SK-N-SH treated with all-trans-retinoic acid at 6 μM for 48 hours (cell line): ENCODE measurements around the gene NQO1.

Experiments
- ATAC-seq: fragments of 200-7000 bp; cut with Tn5 transposase; 3 replicates; pipeline ENCODE4 v1.9.1; 2020; ENCODE audit warnings: mild to moderate bottlenecking, moderate library complexity
- BACH2 ChIP-seq: fragments of 250-450 bp; sonication (Bioruptor Pico); IDR thresholded peaks from 2 replicates; pipeline ENCODE4 v1.9.0; 2021; ENCODE audit warnings: mild to moderate bottlenecking, borderline replicate concordance
- CSDC2 ChIP-seq: fragments of 250-450 bp; sonication (Bioruptor Pico); IDR thresholded peaks from 2 replicates; pipeline ENCODE4 v1.5.0; 2020; ENCODE audit warnings: mild to moderate bottlenecking, moderate library complexity
- GLIS3 ChIP-seq: fragments of 250-450 bp; sonication (Bioruptor Pico); IDR thresholded peaks from 2 replicates; pipeline ENCODE4 v1.5.0; 2020; ENCODE audit warnings: mild to moderate bottlenecking, moderate library complexity
- ISL1 ChIP-seq: fragments of 250-450 bp; sonication (Bioruptor Pico); IDR thresholded peaks from 2 replicates; pipeline ENCODE4 v2.1.2; 2022; ENCODE audit warnings: mild to moderate bottlenecking, moderate library complexity
- OSR1 ChIP-seq: fragments of 250-450 bp; sonication (Bioruptor Pico); IDR thresholded peaks from 2 replicates; pipeline ENCODE4 v1.8.0; 2022; ENCODE audit warnings: moderate library complexity, mild to moderate bottlenecking, inconsistent platforms
- PPARA ChIP-seq: fragments of 250-450 bp; sonication (Bioruptor Pico); IDR thresholded peaks from 2 replicates; pipeline ENCODE4 v1.5.0; 2020; ENCODE audit warnings: mild to moderate bottlenecking, borderline replicate concordance
- RARB ChIP-seq: fragments of 250-450 bp; sonication (Bioruptor Pico); IDR thresholded peaks from 2 replicates; pipeline ENCODE4 v1.8.0; 2021; ENCODE audit warnings: mild to moderate bottlenecking, moderate library complexity
- SNAI2 ChIP-seq: fragments of 250-450 bp; sonication (Bioruptor Pico); IDR thresholded peaks from 2 replicates; pipeline ENCODE4 v1.5.0; 2020; ENCODE audit warnings: mild to moderate bottlenecking, moderate library complexity
- TCF4 ChIP-seq: fragments of 250-450 bp; sonication (Bioruptor Pico); IDR thresholded peaks from 2 replicates; pipeline ENCODE4 v1.8.0; 2021; ENCODE audit warnings: mild to moderate bottlenecking, moderate library complexity, borderline replicate concordance
- TOX ChIP-seq: fragments of 250-450 bp; sonication (Bioruptor Pico); IDR thresholded peaks from 2 replicates; pipeline ENCODE4 v1.8.0; 2021; ENCODE audit warnings: mild to moderate bottlenecking, moderate library complexity, borderline replicate concordance
- ZC3H10 ChIP-seq: fragments of 250-450 bp; sonication (Bioruptor Pico); IDR thresholded peaks from 2 replicates; pipeline ENCODE4 v1.5.1; 2021; ENCODE audit warnings: mild to moderate bottlenecking, moderate library complexity
- ZFP3 ChIP-seq: fragments of 250-450 bp; sonication (Bioruptor Pico); IDR thresholded peaks from 2 replicates; pipeline ENCODE4 v1.5.0; 2020; ENCODE audit warnings: mild to moderate bottlenecking, moderate library complexity
- ZNF70 ChIP-seq: fragments of 450-650 bp; formaldehyde crosslinking; IDR thresholded peaks from 2 replicates; pipeline ENCODE4 v1.5.0; 2020; ENCODE audit warnings: mild to moderate bottlenecking, moderate library complexity
- ZNF8 ChIP-seq: fragments of 450-650 bp; formaldehyde crosslinking; IDR thresholded peaks from 2 replicates; pipeline ENCODE4 v1.5.0; 2020; ENCODE audit warnings: mild to moderate bottlenecking, moderate library complexity
- TF ChIP-seq, protein P1 (sequence below): fragments of 250-450 bp; sonication (Bioruptor Pico); IDR thresholded peaks from 2 replicates; pipeline ENCODE4 v1.5.1; 2020; ENCODE audit warnings: low read depth, mild to moderate bottlenecking, moderate library complexity
- TF ChIP-seq, protein P2 (sequence below): fragments of 250-450 bp; sonication (Bioruptor Pico); IDR thresholded peaks from 2 replicates; pipeline ENCODE4 v1.5.0; 2020; ENCODE audit warnings: mild to moderate bottlenecking, moderate library complexity
- TF ChIP-seq, protein P3 (sequence below): fragments of 250-450 bp; sonication (Bioruptor Pico); IDR thresholded peaks from 2 replicates; pipeline ENCODE4 v1.8.0; 2021; ENCODE audit warnings: low read depth, mild to moderate bottlenecking, moderate library complexity, borderline replicate concordance
- TF ChIP-seq, protein P4 (sequence below): fragments of 250-450 bp; sonication (Bioruptor Pico); IDR thresholded peaks from 2 replicates; pipeline ENCODE4 v1.8.0; 2020; ENCODE audit warnings: mild to moderate bottlenecking, moderate library complexity, borderline replicate concordance

Gene NQO1

GRCh38 chr16:69726313-69727060 lies at the start of gene NQO1:
NQO1 (minus strand) TSS chr16:69726560; CDS start chr16:69726439, 121 bp downstream.
- ATAC-seq = peak; percentile 97
- no peak for TF ChIP-seq GLIS3 (CRISPR knock-in tag)
- TF ChIP-seq TOX (CRISPR knock-in tag) = no peak
- TF ChIP-seq ZNF70 (CRISPR knock-in tag) = no peak
- TF ChIP-seq ZFP3 (CRISPR knock-in tag) = no peak
- TF ChIP-seq, protein P1, sequence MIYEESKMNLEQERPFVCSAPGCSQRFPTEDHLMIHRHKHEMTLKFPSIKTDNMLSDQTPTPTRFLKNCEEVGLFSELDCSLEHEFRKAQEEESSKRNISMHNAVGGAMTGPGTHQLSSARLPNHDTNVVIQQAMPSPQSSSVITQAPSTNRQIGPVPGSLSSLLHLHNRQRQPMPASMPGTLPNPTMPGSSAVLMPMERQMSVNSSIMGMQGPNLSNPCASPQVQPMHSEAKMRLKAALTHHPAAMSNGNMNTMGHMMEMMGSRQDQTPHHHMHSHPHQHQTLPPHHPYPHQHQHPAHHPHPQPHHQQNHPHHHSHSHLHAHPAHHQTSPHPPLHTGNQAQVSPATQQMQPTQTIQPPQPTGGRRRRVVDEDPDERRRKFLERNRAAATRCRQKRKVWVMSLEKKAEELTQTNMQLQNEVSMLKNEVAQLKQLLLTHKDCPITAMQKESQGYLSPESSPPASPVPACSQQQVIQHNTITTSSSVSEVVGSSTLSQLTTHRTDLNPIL (CRISPR knock-in tag) = no peak
- TF ChIP-seq, protein P2, sequence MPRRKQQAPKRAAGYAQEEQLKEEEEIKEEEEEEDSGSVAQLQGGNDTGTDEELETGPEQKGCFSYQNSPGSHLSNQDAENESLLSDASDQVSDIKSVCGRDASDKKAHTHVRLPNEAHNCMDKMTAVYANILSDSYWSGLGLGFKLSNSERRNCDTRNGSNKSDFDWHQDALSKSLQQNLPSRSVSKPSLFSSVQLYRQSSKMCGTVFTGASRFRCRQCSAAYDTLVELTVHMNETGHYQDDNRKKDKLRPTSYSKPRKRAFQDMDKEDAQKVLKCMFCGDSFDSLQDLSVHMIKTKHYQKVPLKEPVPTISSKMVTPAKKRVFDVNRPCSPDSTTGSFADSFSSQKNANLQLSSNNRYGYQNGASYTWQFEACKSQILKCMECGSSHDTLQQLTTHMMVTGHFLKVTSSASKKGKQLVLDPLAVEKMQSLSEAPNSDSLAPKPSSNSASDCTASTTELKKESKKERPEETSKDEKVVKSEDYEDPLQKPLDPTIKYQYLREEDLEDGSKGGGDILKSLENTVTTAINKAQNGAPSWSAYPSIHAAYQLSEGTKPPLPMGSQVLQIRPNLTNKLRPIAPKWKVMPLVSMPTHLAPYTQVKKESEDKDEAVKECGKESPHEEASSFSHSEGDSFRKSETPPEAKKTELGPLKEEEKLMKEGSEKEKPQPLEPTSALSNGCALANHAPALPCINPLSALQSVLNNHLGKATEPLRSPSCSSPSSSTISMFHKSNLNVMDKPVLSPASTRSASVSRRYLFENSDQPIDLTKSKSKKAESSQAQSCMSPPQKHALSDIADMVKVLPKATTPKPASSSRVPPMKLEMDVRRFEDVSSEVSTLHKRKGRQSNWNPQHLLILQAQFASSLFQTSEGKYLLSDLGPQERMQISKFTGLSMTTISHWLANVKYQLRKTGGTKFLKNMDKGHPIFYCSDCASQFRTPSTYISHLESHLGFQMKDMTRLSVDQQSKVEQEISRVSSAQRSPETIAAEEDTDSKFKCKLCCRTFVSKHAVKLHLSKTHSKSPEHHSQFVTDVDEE (CRISPR knock-in tag) = no peak
- TF ChIP-seq, protein P3, sequence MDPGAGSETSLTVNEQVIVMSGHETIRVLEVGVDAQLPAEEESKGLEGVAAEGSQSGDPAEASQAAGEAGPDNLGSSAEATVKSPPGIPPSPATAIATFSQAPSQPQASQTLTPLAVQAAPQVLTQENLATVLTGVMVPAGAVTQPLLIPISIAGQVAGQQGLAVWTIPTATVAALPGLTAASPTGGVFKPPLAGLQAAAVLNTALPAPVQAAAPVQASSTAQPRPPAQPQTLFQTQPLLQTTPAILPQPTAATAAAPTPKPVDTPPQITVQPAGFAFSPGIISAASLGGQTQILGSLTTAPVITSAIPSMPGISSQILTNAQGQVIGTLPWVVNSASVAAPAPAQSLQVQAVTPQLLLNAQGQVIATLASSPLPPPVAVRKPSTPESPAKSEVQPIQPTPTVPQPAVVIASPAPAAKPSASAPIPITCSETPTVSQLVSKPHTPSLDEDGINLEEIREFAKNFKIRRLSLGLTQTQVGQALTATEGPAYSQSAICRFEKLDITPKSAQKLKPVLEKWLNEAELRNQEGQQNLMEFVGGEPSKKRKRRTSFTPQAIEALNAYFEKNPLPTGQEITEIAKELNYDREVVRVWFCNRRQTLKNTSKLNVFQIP = no peak
- no peak for TF ChIP-seq CSDC2 (CRISPR knock-in tag)
- TF ChIP-seq, protein P4, sequence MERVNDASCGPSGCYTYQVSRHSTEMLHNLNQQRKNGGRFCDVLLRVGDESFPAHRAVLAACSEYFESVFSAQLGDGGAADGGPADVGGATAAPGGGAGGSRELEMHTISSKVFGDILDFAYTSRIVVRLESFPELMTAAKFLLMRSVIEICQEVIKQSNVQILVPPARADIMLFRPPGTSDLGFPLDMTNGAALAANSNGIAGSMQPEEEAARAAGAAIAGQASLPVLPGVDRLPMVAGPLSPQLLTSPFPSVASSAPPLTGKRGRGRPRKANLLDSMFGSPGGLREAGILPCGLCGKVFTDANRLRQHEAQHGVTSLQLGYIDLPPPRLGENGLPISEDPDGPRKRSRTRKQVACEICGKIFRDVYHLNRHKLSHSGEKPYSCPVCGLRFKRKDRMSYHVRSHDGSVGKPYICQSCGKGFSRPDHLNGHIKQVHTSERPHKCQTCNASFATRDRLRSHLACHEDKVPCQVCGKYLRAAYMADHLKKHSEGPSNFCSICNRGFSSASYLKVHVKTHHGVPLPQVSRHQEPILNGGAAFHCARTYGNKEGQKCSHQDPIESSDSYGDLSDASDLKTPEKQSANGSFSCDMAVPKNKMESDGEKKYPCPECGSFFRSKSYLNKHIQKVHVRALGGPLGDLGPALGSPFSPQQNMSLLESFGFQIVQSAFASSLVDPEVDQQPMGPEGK (CRISPR knock-in tag) = no peak
- no peak for TF ChIP-seq ISL1 (CRISPR knock-in tag)
- no peak; the same call in 1 of the 2 replicates for TF ChIP-seq BACH2 (CRISPR knock-in tag)
- TF ChIP-seq, all 23 proteins: peak for 0

- TF ChIP-seq ZNF8 (CRISPR knock-in tag) = no peak
- no peak for TF ChIP-seq RARB (CRISPR knock-in tag)
- TF ChIP-seq, protein P2 (CRISPR knock-in tag) = no peak
- no peak for TF ChIP-seq TOX (CRISPR knock-in tag)
- TF ChIP-seq ISL1 (CRISPR knock-in tag) = no peak
- no peak for TF ChIP-seq SNAI2 (CRISPR knock-in tag)
- no peak for TF ChIP-seq ZNF70 (CRISPR knock-in tag)
- TF ChIP-seq ZC3H10 (CRISPR knock-in tag) = no peak
- TF ChIP-seq BACH2 (CRISPR knock-in tag) = no peak
- TF ChIP-seq, protein P4 (CRISPR knock-in tag) = no peak
- TF ChIP-seq, protein P3 = no peak
- TF ChIP-seq OSR1 (CRISPR knock-in tag) = no peak
- TF ChIP-seq PPARA (CRISPR knock-in tag) = no peak
- TF ChIP-seq, protein P1 (CRISPR knock-in tag) = no peak
- TF ChIP-seq TCF4 (CRISPR knock-in tag) = no peak
- no peak for ATAC-seq
Observed at GRCh38 chr16:69775563-69775962, 49.2 kb upstream of the NQO1 start.
